Mucosa of gallbladder (tissue), 1 donor: Measurements from ENCODE around the gene SIT1. TPM values are rescaled to one million over a fixed set of nuclear protein-coding genes. Genes with fewer than 3 reads are reported as not detected.
"Not testable (repeated sequence)": the region's sequence is repeated elsewhere in the genome, so short reads cannot be mapped to it uniquely, and the experiment has no call there.

Source experiments
- DNase-seq: peaks from one replicate; pipeline ENCODE4 v3.0.0-alpha.2; 2020; ENCODE audit warnings: low spot score
- total RNA-seq: library from RNA; stranded (reverse); gene quantifications from one replicate; pipeline ENCODE4 v1.2.1, GENCODE V29; 2021
- donor health status: DM: no; HTN: no; CAD: no.

SIT1 gene
- total RNA-seq, 1 donor from 2014 or later = 2.7 TPM

DNA sequence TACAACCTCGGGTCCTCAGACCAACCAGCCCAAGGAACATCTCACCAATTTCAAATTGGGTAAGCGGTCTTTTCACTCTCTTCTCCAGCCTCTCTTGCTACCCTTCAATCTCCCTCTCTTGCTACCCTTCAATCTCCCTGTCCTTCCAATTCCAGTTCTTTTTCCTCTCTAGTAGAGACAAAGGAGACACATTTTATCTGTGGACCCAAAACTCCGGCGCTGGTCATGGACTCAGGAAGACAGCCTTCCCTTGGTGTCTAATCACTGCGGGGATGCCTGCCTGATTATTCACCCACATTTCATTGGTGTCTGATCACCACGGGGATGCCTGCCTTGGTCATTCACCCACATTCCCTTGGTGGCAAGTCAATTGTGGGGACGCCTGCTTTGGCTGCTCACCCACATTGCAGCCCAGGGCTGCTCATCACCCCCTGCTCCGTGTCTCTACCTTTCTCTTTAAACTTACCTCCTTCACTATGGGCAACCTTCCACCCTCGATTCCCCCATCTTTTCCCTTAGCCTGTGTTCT lies 13.2 kb downstream of the SIT1 start:
- DNase-seq = not testable (repeated sequence)

GRCh38 chr9:35636877-35637246 lies 13.9 kb downstream of the SIT1 start:
- not testable (repeated sequence) for DNase-seq

- no peak for DNase-seq
Measured at GRCh38 chr9:35636135-35636876, 14.4 kb downstream of the SIT1 start.

DNA sequence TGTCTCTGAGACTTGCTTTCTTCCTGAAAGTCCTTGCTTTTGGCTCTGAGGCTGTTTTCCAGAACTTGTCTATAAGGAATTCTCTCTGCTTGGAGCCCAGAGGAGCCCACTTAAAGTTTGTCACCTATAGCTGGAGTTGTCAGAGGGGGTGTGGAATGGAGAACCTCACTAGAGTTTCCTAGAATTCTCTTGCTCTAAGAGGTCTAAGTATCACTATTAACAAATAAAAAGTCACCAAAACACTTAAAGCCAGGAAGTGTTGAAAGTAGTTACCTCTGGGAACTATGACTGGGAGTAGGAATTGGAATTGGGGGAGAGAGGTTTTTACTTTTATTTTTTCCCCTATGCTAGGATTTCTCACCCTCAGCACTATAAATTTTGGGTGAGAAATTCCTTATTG lies 15.0 kb downstream of the SIT1 start:
- DNase-seq = no peak

DNA sequence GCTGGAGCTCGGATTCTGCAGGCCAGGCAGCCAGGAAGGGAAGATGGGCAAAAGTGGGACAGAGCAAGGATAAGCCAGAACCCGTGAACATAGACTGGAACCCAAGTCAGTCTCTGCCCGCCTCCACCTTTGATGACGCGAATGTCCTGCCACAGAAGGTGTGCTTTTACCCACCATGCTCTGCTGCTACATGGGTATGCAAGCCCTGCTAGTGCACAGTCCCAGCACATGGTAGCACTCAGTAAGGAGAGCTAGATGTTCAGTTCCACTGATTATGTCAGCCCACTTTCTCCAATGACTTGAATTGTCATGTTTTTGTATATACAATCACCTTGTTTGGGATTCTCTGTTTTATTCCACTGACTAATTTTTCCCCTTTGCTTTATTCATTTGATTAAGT lies 21.1 kb downstream of the SIT1 start:
- DNase-seq = no peak

DNA sequence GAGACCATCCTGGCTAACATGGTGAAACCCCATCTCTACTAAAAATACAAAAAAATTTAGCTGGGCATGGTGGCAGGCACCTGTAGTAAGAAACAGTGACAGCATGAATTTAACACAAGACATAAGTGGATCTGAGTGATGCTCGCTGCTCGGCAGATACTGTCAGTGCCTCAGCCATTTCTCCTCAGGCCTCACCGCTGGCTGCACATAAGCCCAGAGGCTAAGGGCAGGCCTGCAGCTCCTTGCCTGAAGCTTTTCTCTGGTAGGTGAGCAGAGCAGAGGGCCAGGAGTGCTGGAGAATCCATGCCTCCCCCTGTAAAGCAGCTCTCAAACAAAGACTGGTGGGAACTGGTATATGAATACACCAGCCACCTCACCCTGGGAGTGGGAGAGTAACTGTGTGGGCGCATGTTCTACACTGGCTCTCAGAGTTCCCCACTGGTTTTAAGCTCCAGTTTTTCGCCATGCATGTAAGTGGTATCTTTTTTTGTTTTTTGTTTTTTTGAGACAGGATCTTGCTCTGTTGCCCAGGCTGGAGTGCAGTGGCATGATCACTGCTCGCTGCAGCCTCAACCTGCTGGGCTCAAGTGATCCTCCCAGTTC lies 22.2 kb downstream of the SIT1 start:
- DNase-seq = no peak

DNA sequence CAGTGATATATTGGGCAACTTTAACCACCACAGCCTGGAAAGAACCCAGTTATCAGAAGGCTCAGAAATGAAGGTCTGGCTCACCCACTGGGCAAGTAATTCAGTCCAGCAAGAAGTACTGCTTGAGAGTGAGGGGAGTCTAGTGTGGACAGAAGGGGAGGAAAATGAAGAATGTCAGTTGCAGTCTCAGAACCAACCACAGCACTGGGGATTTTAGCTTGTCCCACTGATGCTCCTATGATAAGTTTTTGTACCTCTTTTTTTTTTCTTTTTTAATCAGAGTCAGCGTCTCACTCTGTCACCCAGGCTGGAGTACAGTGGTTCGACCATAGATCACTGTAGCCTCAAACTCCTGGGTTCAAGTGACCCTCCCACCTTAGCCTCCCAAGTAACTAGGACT lies 23.2 kb downstream of the SIT1 start:
- no peak for DNase-seq

DNA sequence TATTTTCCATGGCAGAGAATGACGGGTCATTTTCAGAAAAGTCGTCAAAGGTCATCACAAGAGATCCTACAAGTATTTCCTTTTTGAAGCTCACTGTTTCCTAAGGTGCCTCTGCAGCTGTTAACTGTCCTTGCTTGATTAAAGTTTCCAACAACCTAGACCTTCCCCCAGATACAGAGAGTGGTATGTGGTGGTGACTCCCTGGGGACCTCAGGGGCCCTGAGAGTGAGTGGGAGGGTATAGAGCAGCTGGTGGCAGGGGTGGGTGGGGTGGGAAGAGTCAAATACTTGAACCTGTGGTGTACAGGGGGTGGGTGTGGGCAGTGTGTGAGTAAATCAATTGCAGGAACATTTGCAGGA lies 31.0 kb downstream of the SIT1 start:
- no peak for DNase-seq

DNA sequence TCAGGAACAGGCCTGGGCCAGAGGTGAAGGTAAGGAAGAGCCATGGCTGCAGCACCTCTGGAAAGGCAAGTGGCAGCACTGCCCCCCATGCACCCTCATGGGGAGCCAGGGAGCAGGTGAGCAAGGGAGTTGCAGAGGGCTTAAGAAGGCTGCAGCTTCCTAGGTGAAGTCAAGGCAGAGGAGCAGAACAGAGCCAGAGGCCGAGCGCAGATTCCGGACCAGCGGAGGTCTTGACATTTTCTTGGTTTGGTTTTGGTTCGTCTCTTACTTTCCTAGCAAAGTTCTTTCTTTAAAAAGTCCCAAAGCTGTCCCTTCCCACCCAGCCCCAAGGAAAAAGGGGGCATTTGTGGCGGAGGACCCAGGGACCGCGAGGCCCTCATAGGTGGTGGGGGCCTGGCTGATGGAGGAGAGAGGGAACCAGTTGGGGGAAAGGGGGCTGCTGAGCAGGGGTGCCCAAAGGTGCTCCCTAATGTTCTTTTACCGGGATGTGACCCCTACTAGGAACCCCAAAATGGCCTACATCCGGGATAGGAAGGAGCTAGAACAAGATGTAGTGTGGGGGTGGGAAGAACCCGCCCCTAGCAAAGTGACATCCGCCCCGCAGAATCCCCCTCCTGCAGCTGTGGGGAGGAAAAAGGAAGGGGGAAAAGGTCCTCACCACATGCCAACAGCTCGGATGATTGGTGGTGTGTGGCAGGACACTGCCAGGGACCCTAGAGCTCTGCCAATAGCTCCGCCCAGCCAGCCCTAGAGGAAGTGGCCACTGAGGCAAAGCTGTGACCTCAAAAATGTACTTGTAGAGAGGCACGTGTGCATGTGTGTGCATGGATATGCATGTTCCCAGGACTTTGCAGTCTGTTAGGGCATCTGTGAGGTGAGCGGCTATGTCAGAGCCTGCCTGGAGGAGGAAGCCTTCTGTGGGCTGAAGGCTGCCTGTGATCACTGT lies 31.6 kb downstream of the SIT1 start:
- DNase-seq = peak; percentile 45

DNA sequence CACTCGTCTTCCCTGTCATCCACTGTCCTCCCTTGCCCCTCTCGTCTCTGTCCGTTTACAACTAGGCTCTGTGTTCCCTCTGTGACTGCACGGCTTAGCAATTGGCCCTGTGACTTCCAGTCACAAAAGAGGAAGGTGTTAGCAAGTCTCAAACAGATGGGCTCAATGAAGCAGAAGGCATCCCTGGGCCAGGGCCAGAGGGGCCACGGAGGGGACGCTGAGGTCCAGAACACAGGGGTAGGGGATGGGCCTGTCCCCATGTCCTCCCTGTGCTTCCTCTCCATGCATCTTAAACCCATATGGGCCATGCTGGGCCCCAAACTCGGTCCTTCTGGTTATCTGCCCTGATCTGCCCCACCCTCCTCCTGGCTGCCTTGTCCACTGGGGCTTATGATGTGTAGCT lies 32.4 kb downstream of the SIT1 start, which contains the start of gene CD72:
CD72 (minus strand) TSS at position 89 of the 403 bp plus-strand sequence. CDS start 110 bp downstream, outside the sequence.
- no peak for DNase-seq

DNA sequence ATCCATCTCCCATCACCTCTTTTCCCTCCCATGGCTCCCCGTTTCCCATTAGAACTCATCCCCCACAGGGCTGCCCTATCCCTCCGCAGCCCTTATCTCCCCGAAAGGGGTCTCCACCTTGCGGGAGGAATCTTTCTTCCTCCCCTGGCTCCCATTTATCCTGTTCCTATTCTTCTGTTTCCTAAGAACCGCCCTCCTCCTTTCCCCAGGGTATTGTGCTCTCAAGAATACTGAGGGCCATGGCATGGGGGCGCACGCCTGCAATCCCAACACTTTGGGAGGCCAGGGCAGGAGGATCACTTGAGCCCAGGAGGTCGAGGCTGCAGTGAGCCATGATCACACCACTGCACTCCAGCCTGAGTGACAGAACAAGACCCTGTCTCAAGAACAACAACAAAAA lies 33.2 kb downstream of the SIT1 start:
- no peak for DNase-seq

DNA sequence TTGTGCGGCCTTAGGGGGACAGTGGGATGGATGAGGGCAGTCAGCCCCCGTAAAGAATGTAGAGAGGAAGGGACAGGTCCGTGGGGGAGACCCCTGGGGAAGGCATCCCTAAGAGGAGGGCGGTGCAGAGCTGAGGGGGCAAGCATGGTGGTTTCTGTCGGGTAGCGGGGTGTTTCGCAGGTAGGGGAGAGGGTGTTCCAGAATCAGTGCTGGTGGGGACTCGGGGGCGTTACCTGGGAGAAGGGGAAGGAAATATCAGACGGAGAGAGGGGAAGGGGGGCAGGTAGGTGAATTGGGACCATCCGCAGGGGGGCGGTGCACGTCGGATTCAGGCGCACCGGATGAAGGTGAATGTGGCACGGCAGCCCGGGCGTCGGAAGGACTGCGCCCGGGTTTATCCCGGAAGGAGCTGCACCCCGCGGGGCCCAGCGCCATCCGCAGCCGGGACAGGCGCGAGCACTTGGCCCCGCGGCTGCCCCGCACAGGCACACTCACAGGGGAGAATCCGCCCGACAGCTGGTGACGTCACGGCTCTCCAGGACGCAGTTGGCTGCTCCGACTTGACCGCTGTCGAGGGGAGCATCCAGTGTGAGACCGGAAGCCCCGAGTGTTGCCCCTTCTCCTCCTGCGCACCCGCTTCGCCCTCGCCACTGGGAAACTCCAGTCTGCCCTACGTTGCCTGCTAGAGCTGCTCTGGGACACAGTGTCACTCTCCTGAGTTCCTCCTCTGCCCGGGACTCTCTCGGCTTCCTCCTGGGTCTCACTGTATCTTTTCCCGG lies 33.9 kb downstream of the SIT1 start:
- DNase-seq = peak; percentile 68

- no peak for DNase-seq
Measured at GRCh38 chr9:35615981-35616680, 34.6 kb downstream of the SIT1 start.

DNA sequence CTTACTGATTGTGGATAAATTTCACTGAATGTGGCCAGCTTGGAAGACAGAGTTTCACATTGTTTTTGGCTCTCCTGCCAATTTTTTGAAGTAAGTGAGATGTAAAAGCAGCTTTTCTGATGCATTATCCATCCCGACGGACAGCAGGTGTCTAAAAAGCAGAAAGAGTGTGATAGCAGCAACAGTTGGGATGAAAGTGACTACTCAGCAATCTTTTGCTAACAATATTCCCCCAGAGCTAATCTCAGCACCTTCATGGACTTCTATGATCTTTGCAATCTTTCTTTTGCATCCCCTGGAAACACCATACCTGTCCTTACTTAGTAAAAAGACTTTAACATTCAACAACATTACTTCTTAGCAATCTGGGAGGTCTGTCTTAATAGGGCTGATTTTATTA lies 37.9 kb downstream of the SIT1 start:
- DNase-seq = no peak

- DNase-seq = not testable (repeated sequence)
Measured at GRCh38 chr9:35612066-35612465, 38.7 kb downstream of the SIT1 start.

DNA sequence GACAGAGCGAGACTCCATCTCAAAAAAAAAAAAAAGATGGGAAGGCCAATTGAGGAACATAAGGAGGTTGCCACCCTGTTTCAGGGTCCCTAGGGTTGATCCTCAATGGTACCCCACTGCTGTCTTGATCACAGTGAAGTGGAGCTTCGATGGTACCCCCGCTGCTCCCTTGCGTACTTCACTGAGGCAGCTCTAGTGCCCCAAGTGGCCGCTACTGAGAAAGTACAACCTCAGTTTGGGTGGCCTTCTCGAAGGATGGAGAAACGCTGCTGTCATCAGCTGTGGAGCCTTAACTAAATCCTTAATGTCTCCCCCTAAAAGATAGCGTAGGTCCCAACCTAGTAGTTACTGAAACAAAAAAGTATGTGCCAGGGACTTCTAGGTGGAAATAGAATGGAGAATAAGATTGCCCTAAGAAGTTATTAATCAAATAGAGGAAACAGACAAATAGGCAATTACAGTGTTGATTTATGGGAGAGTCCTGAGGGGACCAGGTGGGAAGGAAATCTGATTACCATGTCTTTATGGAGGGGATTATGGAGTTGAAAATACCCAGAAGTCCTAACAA lies 39.4 kb downstream of the SIT1 start:
- peak; percentile 47 for DNase-seq

- DNase-seq = no peak
Measured at GRCh38 chr9:35609820-35610163, 40.9 kb downstream of the SIT1 start.

- DNase-seq = no peak
Measured at GRCh38 chr9:35609001-35609819, 41.5 kb downstream of the SIT1 start.

- no peak for DNase-seq
Measured at GRCh38 chr9:35608221-35608620, 42.5 kb downstream of the SIT1 start.

DNA sequence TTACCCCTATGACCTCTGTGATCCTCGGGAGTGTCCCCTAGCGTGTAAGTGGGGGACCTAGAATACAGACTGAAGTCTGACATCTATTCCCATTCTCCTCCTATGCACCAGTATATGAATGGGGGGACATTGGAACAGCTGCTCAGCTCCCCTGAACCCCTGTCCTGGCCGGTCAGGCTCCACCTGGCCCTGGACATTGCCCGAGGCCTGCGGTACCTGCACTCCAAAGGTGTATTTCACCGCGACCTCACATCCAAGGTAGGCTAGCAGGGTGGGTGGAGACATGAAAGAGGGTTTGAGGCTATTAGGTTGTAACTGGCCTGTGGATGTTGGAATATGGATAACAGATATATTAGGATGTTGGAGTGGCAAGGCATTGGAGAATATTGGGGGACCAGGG lies 44.0 kb downstream of the SIT1 start:
- no peak for DNase-seq
